Measurements from ENCODE around the gene LIMA1. TPM values are rescaled to one million over a fixed set of nuclear protein-coding genes. Genes with fewer than 3 reads are reported as not detected.

Gene LIMA1
- total and polyA plus RNA-seq, 2 of the 4 experiments (the other 2 are of a cell fraction) = 126 to 163 TPM

- H4K5ac ChIP-seq (ENCODE audit: low read depth, low read length) = no peak overlapping the region
- DNase-seq = no peak
- no peak overlapping the region for H3K56ac ChIP-seq (ENCODE audit: extremely low read depth, insufficient read depth, low read length)
- H3K23ac ChIP-seq (ENCODE audit: low read depth, low read length) = no peak overlapping the region
- H3K4me1 ChIP-seq (ENCODE audit: control insufficient read depth, insufficient read depth, low read length) = peaks cover 18% of the 10 kb centered on the region
- H3K9me3 ChIP-seq (ENCODE audit: control insufficient read depth, insufficient read depth, low read length) = no peaks in the 10 kb centered on the region
- H3K79me1 ChIP-seq (ENCODE audit: low read depth in 1 of 2, low read length in 2 of 2) = peaks cover 4 to 11% of the 10 kb centered on the region in 2 experiments; a peak in 1 of 4 replicates
- peaks cover 5% of the 10 kb centered on the region; the same call in 1 of the 2 replicates for H4K20me1 ChIP-seq (ENCODE audit: insufficient read depth, low read length)
- H2BK5ac ChIP-seq (ENCODE audit: low read depth, low read length, poor library complexity, severe bottlenecking) = no peak overlapping the region
- H2BK15ac ChIP-seq (ENCODE audit: low read depth, low read length) = no peak overlapping the region
- H3K27ac ChIP-seq (ENCODE audit: insufficient read depth, low read length) = no peak overlapping the region
- no peak overlapping the region for H3K4me3 ChIP-seq (ENCODE audit: insufficient read depth, low read depth, low read length)
- H4K8ac ChIP-seq (ENCODE audit: low read depth in 2 of 2, low read length in 2 of 2) = no peak overlapping the region
- no CpG with 5 or more reads among the region's 2 CpGs for WGBS, 2 experiments (ENCODE audit: extremely low coverage in 2 of 2, insufficient read length in 1 of 2)
- no peak overlapping the region for H2BK120ac ChIP-seq (ENCODE audit: low read depth, low read length)
- TF ChIP-seq MXI1 (IDR thresholded peaks at IDR 0.05; ENCODE audit: borderline replicate concordance, low read depth, low read length) = no peak
- TF ChIP-seq CTCF (conservative IDR thresholded peaks at IDR 0.05; ENCODE audit: low read depth, low read length) = no peak
- TF ChIP-seq RCOR1 (IDR thresholded peaks at IDR 0.05; ENCODE audit: insufficient replicate concordance, low read length) = no peak
- TF ChIP-seq ELK1 (IDR thresholded peaks at IDR 0.05; ENCODE audit: borderline replicate concordance, low read depth, low read length) = no peak
- no peak for TF ChIP-seq CEBPB (IDR thresholded peaks at IDR 0.05; ENCODE audit: low read depth, low read length)
- no peak for TF ChIP-seq FOS (IDR thresholded peaks at IDR 0.05; ENCODE audit: low read depth, low read length)
- no peak for TF ChIP-seq NFE2L2 (IDR thresholded peaks at IDR 0.05; ENCODE audit: low read depth, low read length)
- TF ChIP-seq BHLHE40 (IDR thresholded peaks at IDR 0.05; ENCODE audit: low read depth, low read length) = no peak
- TF ChIP-seq SMC3 (IDR thresholded peaks at IDR 0.05; ENCODE audit: low read depth, low read length) = no peak
- no peak for TF ChIP-seq MAFK (IDR thresholded peaks at IDR 0.05; ENCODE audit: low read depth, low read length)
- no peak for TF ChIP-seq RAD21 (IDR thresholded peaks at IDR 0.05; ENCODE audit: low read length)
- TF ChIP-seq CHD1 (IDR thresholded peaks at IDR 0.05; ENCODE audit: low read depth, low read length) = no peak
- TF ChIP-seq POLR2A (IDR thresholded peaks at IDR 0.05; ENCODE audit: low read depth, low read length) = no peak
- no peak for TF ChIP-seq USF2 (IDR thresholded peaks at IDR 0.05; ENCODE audit: low read depth, low read length)
- no peak overlapping the region for H3K14ac ChIP-seq (replicated peaks; ENCODE audit: low read depth, low read length)
- in situ Hi-C loops (cut with MboI; ENCODE audit: low sequenced_read_pairs) = no loop called here
- intact Hi-C loops (cut with micrococcal nuclease) = no loop called here
- no peak overlapping the region for H4K91ac ChIP-seq (ENCODE audit: insufficient read depth, low read depth, low read length)
- H3K18ac ChIP-seq (ENCODE audit: low read depth, low read length) = no peak overlapping the region
- no peaks in the 10 kb centered on the region for H3K27me3 ChIP-seq (ENCODE audit: control insufficient read depth, insufficient read depth, low read length)
- H3K9ac ChIP-seq (ENCODE audit: low read depth, low read length) = no peak overlapping the region
- no peak overlapping the region for H2AK5ac ChIP-seq (ENCODE audit: low read depth, low read length)
- no peak overlapping the region for H3K4ac ChIP-seq (ENCODE audit: low read depth, low read length)
- no peak for ATAC-seq (ENCODE audit: low read depth)
- H3K36me3 ChIP-seq (ENCODE audit: control insufficient read depth, insufficient read depth, low read length) = no peaks in the 10 kb centered on the region
- no peak overlapping the region for H2AFZ ChIP-seq (replicated peaks; ENCODE audit: low read length, poor library complexity)
- no TSS peak for BruUV-seq (replicated peaks)
- peaks cover 6% of the 10 kb centered on the region for H3K9me1 ChIP-seq (ENCODE audit: insufficient read depth, low read length)
- no peak overlapping the region for H2BK20ac ChIP-seq (ENCODE audit: low read depth, low read length)
- CTCF ChIA-PET = no interaction called here
- dilution Hi-C loops (cut with HindIII; ENCODE audit: low sequenced_read_pairs, unreplicated experiment) = no loop called here
- POLR2A ChIA-PET (ENCODE audit: unreplicated experiment) = no interaction called here
- no peak overlapping the region for H2AK9ac ChIP-seq (replicated peaks; ENCODE audit: low read depth, low read length, poor library complexity)
- no peak overlapping the region for H3K4me2 ChIP-seq (ENCODE audit: low read depth, low read length)
These were observed 26.6 kb downstream of the LIMA1 start for GRCh38 chr12:50256761-50257160.

All from IMR-90 (cell line).